NCI-H1436 treated with DMSO at 0.1 percent for 48 hours (cell line): ENCODE measurements around the gene MMS22L.

ENCODE experiments used
- DNase-seq: peaks from one replicate; lab custom pipeline; 2025; lab: John Stamatoyannopoulos, UW

The MMS22L gene

GRCh38 chr6:97282726-97283617, at the start of gene MMS22L:
TSS of gene MMS22L (minus strand) at chr6:97283216. CDS start at chr6:97282477, 739 bp downstream.
- DNase-seq = peak; percentile 74

DNA sequence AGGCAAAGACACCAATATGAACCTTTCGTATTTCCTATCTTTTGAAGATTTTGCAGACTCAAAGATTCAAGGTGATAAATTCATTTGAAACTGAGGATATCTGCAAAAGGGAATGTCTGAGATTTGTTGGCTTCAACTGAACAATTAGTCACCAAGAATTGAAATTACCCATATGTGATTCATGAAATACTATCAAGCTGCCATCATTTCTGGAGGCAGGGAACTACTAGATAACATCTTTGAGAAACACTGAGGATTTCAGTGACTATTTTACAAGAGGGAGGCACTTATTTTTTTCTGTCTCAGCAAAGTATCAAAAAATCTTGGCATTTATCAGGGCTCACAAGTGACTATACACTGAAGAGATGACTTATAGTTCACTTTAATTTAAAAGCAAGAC, 39.8 kb upstream of the MMS22L start:
- DNase-seq = no peak

DNA sequence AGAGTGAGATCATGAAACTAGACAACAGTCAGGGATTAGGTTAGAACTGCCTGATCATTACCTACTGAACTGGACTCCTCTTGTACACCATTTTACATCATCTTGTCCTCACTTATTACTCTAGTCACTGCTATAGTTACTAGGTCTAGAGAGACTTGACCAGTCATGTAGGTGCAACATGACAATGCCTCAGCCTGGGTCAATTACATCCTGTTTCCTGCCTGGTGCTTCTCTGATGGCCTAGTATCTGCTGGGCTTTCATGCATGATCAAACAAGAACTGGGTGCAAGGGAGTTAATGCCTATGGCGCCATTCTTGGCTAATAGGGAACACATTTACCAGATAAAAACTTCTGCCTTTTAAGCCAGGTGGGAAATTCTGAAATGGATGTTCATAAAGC, 39.2 kb upstream of the MMS22L start:
- no peak for DNase-seq

DNA sequence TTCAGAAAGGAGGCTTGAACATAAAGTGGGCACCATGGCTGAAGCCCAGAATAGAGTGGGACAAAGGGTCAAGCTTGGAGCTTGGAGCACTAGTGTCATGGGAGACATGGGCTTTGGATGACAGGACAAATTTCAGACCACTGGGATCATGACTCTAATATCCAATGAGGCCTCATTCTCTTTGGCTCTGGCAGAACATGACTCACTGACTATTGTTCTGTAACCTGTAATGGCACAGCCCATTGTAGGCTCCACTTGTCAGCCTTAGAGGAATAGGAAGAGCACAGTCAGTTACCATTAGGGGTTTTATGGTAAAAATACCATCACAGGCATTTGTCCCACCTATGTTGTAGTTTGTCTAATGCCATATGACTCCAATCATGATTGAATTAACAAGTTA, 34.0 kb upstream of the MMS22L start:
- no peak for DNase-seq

DNA sequence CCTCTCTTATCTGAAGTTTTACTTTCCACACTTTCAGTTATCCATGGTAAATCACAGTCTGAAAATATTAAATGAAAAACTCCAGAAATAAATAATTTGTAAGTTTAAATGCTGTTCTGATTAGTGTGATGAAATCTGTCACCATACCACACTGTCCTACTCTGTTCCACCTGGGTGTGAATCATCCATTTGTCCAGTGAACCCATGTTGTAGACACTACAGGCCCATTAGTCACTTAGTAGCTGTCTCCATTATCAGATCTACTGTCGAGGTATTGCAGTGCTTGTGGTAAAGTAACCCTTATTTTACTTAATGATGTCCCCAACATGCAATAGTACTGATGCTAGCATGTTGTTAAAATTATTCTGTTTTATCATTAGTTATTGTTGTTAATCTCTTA, 29.2 kb upstream of the MMS22L start:
- DNase-seq = no peak

- DNase-seq = no peak
Measured at GRCh38 chr6:97306544-97307320, 23.7 kb upstream of the MMS22L start.

DNA sequence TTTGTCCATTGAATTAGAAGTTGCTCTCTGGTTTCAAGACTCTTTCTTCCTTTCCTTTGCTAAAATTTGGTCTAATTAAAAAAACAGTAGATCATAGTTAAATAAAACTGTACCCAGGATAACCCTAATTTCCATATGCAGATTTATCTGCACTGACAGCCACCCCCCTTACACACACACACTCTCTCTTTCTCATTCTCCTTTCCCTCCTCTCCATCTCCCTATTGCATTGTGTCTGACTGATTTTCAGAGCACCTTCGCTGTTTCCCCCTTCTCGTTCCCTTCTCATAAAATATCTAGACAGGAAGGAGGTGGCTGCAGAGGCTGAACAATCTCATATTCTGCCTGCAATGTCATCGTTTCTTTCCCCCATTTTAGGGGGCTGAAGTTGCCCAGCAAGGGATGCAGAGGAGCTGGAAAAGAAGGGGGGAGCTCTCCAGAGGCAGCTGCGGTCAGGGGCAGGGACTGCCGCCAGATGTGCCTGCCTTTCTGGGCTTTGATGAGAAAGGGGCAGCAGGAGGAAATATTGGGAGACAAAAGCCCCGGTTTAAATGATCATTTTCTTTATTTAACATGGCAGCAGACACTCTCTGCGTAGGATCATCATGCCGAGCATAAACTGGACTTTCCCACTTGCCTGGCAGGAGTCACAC, 22.5 kb upstream of the MMS22L start:
- no peak for DNase-seq

DNA sequence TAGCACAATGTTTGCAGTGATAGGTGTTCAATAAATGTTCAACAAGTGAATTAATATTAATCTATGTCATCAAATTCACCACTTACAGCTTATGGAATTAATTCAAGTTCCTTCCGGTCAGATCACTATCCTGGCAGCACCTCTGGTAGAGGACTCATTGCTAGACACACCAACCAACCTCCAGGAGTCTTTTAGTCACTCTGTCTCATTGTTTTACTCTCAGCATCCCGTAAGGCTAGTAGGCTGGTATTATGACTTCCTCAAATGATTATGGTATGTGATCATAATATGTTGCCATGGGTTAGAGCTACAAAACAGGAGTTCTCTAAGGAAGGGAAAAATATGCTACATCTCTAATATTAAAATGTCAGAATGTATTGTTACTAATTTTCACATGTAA, 21.7 kb upstream of the MMS22L start:
- DNase-seq = no peak

DNA sequence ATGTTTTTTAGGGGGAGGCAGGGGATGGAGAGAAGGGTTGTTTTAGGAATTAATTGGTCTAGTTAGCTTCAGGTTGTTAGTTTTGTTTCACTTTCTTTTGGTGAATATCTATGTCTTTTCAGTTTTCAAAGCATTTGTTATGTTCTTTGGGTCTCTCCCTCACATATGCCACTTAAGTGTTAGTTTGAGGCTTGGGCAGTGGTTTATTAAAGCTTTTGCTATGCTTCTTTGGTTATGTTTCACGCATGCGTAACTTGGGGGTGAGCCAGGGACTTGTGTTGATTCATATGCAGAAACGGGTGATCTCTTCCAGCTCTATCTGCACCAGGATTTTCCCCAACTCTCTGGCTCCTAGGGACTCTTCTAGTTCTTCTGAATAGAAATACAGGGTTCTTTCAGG, 11.4 kb upstream of the MMS22L start:
- no peak for DNase-seq

DNA sequence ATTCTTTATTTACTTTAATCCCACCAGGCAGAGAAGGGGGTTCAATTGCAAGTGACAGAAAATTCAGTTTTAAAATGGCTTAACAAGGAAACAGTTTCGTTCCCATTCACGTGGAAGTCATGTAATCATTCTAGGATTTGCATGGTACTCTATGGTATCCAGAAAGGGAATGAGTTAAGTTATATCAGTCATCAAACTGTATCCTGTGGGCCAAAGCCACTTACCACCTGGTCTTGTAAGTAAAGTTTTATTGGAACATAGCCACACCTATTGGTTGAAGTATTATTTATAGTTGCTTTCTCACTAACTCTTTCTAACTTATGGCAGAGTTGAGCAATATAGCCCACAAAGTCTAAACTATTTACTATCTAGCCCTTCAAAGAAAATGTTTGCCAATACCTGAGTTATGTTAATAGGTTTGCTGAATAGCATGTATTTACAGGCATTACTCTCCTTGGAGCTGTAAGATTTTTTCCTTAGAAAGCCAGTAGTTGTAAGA, 10.2 kb upstream of the MMS22L start:
- DNase-seq = no peak

DNA sequence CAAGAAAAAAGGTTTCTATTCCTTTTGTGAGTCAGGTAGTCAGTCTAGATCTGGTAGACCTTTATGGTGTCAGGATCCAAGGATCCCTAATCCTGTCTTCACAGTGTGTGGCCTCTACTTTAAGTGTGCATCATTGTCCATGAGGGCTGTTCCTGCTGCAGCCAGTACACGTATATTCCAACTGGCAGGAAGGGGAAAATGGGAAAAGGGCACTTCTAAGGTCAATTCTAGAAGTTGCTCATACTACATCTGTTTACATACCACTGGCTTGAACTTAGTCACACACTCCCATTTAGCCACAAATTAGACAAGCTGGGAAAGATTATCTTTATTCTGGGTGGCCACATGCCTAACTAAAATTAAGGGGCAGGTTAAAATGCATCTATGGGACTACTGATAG, 9.7 kb upstream of the MMS22L start:
- no peak for DNase-seq

- no peak for DNase-seq
Measured at GRCh38 chr6:97291896-97292295, 8.9 kb upstream of the MMS22L start.

GRCh38 chr6:97289332-97289731, 6.3 kb upstream of the MMS22L start:
- DNase-seq = no peak

DNA sequence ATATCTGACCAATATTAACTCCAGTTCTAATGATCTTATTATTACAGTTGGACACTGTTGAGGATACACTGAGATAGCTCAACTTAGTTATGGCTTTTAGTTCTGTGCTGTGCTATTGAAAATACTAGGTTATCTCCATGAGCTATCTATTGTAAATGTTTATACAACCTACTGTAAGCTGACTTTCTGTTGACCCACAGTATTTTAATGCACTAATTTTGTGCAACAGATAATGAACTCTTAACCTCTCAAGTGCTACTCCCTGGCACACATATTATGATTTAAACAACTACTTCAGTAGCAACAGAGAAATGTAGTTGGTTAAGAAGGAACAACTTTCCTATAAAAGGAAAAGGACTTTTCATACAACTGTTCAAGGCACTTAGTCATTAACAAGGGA, 5.2 kb upstream of the MMS22L start:
- no peak for DNase-seq

DNA sequence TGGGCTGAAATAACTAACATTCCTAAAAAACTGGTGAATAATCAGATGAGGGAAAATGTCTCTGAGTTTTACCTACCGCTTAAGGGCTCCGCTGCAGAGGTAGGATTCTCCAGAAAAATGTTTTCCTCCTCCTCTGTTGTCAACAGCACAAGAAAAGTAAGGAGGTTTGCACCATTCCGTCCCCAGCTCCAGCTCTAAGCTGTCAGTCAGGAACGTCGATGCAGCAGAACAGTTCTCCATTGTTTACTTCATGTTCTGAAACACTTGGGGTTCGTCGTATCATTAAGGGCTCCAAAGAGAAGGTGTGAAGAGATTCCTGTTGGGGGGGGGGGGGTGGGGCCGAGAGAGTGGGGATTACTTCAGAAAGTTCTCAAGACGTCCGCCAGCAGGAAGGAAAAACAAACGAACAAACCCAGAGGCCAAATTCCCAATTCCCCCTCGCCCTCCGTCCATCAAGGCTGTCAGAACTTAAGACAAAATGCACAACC, 734 bp downstream of the MMS22L start:
- DNase-seq = no peak

DNA sequence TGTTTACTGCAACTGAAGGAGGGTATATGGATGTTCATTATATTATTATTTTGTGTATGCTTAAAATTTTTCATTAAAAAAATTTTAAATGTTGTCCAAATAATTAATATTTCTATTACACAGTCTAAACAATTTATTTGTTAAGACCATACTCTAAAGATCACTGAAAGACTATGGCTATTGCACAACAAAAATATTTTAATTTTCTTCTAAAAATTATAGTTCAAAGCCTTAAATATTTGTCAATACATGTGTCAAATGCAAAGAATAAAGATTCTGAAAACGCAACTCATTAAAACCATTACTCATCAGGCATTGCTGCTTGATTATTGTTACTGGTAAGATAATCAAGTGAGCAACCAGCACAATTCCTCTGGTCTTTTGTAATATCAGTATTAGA, 2.2 kb downstream of the MMS22L start:
- no peak for DNase-seq

DNA sequence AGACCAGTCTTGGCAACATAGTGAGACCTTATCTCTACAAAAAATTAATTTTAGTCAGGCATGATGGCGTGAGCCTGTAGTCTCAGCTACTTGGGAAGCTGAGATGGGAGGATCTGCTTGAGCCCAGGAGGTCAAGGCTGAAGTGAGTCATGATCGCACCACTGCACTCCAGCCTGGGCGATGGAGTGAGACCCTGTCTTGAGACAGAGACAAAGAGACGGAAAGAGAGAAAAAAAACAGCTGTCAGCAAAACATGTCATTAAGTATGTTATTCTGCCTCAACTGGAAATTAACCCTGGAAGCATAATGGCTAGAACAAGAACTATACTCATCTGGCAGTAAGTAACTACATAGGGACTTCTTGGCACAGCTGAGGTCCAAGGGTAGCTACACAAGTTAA, 7.2 kb downstream of the MMS22L start:
- no peak for DNase-seq

DNA sequence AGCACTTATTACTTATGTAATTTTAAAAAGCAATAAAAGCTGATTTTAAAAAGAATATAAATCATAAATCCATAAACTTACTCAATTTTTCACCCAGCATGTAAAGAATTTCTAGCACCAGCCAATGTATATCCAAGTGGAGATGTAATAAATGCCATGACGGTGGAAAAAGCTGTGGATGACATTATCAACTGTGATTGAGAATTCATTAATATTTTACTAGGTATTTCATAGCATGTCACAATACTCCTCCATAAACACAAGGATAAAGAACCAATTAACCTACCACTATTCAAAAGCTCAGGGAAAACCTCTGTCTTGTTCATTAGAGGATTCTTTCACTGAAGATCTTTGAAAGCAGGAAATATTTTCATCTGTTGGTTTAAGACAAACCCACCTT, 13.2 kb downstream of the MMS22L start:
- DNase-seq = no peak

DNA sequence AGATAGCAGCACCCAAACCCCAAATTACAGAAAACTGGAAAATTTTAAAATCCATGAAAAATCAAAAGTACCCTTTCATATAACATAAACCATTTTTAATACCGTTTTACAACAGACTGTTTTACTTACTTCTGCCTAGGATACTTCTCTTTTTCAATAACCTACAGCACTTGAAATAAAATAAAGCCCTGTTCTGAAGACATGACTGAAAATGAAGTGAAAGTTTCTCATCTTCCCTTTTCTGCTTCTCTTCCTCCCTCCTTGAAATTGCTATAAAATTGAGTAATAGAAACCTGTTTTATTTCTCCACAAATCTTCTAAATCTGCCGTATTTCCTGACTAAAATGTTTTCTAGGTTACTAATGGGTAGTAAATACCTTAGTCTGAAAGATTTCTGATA, 20.3 kb downstream of the MMS22L start:
- DNase-seq = no peak

DNA sequence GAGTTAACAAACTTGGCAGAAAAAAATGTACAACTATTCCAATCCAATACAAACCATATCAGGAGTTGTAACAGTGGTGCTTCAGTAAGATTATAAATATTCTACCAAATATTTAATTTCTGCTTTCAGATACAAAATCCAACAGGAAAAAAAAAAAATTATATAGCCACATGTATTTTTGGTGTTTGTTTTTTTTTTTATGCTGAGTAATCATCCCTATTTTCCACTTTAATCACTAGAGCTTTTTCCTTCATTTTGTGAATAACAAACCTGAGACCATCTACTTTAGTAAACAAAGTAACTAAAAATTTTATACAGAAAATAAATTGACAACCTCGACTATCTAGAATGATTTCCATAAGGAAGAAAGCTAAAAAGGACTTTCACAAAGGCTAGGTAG, 36.2 kb downstream of the MMS22L start:
- no peak for DNase-seq

GRCh38 chr6:97240222-97240621, 42.8 kb downstream of the MMS22L start:
- DNase-seq = no peak

- DNase-seq = no peak
Measured at GRCh38 chr6:97231911-97232310, 51.1 kb downstream of the MMS22L start.
